Measurements from ENCODE around the gene TARBP2.

The TARBP2 gene

DNA sequence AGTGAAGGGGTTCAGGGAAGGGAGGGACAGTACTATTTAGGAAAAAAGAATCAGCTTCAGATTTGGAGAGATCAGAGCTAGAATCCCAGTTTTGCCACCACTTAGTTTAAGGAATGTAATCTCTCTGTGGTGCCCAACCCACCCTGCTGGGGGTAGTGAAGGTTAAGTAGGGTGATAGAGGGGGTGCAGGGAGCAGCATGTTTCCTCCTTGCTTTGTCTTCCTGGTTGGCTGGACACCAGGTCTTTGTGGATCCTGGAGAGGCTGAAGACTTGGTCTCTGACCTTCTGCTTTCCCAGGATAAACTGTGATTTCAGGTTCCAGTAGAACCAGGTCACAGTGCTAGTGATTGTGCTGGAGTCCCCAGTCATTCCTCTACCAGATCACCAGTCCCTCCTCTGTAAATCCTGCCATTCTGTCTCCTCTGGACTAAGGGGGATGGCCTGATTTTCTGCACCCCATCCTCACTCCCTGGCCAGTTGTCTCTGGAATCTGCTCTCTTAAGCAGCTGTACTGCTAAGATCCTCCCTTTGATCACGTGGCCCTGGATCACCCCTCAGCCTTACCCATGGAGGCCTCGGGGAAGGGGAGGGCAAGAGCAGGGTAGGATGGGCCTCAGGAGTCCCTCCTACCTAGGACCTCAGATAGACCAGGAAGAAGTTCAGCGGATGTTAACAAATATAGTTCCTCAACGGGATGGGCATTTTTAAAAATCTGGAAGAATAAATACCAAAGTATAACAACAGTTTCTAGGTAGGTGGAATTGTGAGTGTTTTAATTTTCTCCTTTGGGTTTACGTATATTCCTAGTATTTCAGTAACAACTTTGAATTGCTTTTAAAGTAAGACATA is 5.0 kb upstream of the TARBP2 start:
- DNase-seq (ENCODE audit: low read depth): no peak

DNA sequence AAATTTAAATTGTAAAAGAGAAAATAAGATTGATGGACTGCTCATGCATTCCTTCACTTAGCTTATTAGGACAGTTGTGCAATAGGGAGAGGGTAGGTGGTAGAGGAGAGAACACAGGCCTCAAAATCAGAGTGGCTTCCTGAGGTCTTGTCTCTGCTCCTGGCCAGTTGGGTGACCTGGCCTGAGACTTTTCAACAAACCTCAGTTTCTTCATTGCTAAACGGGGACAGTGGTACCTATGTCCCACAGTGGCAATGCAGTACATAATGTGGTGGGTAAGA is 4.4 kb upstream of the TARBP2 start:
- DNase-seq (ENCODE audit: low read depth): no peak

DNA sequence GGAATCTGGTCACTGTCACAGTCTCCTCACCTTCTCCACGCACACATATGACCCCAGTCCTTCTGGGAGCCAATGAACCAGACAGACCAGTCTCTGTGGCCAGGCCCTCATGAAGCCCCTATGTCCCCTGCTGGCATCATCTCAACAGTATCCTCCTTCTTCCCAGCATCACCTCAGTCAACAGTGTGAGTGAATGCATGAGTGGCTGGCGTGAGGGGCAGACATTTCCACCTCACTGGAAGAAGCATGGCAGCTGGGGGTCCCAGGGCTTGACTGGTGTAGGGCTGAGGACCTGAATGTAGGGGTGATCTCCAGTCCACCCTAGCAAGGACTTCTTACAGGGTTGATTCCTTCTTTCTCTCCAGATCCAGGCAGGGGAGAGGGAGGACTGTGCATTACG is 3.6 kb upstream of the TARBP2 start:
- DNase-seq (ENCODE audit: low read depth): no peak

DNA sequence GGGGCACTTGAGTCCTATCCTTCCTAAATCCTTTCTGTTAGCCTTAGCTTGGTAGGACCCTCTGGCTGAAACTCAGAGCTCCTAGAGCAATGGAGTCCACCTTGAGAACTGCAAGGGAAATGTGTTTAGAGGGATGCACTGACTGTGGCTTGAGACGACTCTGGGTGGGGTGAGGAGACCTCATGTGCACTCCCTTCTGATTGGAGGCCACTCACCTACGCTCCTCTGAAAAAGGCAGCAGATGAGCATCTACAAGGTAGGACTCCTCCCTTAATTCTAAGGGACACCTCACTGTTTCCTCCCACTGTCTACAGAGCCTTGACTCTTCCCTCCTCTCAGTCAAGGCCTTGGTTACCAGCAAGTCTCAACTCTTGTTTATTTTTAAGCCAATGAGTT is 2.9 kb upstream of the TARBP2 start:
- no peak for DNase-seq (ENCODE audit: low read depth)

DNA sequence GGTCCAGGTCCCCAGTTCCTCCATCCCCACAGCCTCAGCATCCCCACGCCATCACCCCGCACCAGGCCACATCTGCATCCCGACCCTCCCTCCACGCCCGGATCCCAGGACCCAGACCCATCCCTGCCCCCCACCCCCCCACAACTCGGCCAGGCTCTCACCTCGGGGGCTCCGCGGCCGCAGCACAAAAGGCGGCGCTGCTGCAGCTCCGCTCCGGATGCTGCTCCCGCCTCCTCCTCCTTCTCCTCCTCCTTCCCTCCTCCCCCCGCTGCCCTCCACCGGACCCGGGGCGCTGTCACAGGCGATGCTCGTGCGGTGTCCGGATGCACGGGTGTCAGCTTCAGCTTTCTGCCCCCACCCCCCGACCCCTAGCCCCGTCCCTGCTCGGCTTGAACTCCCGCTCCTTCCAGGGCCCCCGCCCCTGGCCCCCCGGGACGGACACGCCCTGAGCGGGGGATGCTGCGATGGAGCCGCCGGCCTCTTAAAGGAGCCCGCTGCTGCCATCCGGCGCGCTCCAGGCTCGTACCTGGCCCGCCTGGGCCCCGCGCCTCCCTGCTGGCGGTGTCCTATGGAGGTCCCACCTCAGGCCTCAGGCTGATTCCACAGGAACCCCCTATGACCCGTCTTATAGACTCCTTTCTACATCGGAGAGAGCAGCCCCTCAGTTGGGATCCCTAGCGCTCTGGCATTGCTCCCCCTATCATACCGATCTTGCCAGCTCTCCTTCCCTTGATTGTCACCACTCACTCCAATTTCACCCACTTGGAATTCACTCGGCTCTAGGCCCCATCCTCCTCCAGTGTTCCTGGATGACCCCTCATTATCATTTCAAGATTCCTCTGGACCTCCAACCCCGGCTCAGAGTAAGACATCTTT is 1.6 kb upstream of the TARBP2 start, which contains the start of gene MAP3K12:
MAP3K12 (minus strand) TSS at position 193 of the 876 bp plus-strand sequence. CDS start 12,067 bp downstream, outside the sequence.
- DNase-seq (ENCODE audit: low read depth): no peak

DNA sequence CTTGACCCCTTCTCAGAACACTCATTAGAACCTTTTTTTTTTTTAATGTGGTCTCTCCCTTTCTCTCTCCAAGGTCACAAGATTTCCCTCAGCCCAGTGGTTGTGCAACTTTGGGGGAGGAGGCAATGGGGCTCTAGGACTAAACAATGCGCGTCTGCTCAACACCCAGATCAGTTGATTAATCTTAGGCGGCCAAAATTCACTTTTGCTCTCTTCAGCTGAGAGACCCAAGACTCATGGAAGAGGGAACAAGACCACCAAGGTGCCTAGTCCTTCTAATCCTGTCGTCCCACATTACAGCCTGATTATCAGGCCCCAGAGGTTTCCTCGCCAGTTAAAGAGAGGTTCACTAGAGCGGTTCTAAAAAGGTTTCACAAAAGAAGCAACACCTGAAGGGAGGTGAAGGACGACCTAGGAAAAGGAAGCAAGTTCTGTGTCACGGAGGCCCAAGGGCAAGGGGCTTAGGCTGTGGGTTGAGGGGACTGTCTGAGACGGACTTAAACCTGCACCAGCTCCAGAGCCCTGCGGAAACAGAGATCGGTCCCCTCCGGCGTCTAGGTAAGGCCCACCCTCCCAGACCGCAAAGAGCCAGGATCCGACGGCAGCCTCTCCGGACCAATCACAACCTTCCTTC is 824 bp upstream of the TARBP2 start:
- DNase-seq (ENCODE audit: low read depth): no peak

DNA sequence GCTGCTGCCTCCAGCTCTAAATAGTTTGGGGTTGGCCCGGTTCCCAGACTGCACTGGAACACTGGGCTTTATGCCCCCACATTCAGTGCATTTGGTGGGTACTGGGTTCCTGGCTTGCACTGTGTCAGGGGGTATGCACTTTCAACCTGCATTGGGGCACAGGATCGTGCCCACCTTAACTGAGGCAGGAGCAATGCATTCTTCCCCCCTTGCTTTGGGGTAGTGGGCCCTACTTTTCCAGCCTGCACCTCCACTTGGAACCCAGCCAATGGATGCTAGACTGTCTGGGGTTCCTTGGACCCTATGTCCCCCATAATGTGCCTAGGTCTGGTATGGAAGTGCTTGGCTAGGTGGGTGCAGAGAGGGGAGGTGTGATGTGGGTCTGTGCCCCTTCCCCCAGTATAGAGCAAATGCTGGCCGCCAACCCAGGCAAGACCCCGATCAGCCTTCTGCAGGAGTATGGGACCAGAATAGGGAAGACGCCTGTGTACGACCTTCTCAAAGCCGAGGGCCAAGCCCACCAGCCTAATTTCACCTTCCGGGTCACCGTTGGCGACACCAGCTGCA is 615 bp downstream of the TARBP2 start:
- DNase-seq (ENCODE audit: low read depth): no peak

DNA sequence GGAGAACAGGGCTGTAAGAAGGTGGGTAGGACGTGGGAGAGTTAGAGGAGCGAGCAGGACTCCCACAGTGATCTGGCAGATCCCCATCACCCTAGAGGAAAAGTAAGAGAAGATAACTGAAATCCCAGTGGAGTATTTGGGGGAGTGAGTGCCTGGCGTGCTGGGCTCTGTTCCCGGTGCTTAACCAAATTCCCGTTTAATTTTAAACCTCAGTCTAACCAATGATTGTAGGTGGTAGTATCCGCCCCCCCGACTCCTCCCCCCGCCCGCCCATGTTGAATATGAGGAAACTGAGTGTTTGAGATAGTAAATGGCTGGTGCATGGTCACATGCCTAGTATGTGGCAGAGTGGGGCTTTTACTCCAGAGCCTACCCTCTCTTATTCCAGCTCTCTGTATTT is 1.2 kb downstream of the TARBP2 start:
- DNase-seq (ENCODE audit: low read depth): no peak

DNA sequence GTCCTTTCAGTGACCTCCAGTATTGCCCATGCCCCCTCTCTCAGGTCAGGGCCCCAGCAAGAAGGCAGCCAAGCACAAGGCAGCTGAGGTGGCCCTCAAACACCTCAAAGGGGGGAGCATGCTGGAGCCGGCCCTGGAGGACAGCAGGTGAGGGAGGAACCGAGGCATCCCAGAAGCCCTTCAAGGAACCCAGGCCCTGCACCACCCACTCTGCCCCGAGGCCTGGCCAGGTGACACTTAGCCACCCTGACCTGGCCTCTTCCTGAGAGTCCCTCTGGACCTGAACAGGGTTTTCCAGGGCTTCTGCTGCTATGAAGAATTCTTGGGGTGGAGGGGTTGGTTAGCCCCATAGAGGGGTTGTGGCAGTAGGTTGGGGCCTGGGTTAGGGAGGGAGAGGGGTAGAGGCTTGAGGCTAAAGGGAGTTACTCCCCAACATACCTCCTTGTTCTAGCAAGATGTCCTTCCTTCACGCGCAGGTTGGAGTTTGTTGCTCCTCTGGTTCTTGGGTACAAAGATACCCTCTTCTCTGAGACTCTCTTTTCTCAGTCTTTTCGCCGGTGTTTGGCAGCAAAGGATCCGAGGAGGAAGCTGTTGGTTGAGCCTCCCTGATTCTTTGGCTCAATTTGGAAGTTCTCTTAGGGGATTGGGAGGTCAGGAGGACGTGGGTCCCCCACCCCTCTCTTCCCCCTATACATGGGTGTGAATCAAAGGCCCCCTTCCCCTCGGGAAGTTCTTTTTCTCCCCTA is 2.1 kb downstream of the TARBP2 start:
- DNase-seq (ENCODE audit: low read depth): no peak

DNA sequence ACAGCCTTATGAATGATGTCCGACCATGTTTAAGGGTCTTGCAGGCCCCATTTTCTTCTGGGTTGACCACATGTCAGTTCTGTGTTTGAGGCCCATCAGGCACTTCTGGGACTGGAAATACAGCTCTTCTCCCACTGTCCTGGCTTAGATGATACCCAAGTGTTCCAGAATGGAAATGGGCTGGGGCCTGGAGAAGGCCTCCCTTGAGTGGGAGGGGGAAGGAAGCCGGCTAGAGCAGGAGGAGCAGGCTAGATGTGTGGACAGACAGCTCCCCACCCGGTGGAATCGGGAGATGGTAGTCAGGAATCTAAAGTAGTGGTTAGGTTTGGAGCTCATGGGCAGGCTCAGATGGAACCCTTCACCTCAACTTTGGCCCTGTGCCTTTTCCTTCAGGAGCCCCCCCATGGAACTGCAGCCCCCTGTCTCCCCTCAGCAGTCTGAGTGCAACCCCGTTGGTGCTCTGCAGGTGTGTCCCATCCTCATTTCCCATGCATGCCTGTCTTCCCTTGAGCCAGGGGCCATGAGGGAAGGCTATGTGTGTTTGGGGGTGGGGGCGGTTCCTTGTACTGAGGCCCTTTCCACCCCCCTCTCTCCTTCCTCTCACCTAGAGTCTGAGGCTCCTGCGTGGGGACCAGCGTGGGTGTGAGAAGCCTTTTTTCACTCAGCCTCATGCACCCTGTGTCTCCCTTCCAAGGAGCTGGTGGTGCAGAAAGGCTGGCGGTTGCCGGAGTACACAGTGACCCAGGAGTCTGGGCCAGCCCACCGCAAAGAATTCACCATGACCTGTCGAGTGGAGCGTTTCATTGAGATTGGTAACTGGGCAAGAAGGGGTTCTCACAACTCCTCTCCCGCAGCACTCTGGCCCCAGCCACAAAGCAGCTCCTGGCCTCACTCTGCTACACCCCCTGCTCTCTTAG is 3.2 kb downstream of the TARBP2 start:
- DNase-seq (ENCODE audit: low read depth): no peak

DNA sequence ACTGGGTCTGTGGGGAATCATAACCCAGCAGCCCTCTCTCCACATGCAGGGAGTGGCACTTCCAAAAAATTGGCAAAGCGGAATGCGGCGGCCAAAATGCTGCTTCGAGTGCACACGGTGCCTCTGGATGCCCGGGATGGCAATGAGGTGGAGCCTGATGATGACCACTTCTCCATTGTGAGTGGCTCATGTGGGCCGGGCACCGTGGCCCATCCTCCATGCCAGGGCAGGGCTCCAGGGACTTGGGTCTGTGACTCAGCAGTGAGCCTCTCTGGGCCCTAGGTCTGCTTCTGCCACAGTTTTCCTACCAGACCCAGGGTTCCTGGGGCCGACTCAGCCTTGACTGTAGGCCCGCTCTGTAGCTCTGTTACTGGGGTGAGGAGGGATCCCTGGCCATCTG is 4.0 kb downstream of the TARBP2 start:
- DNase-seq (ENCODE audit: low read depth): no peak

DNA sequence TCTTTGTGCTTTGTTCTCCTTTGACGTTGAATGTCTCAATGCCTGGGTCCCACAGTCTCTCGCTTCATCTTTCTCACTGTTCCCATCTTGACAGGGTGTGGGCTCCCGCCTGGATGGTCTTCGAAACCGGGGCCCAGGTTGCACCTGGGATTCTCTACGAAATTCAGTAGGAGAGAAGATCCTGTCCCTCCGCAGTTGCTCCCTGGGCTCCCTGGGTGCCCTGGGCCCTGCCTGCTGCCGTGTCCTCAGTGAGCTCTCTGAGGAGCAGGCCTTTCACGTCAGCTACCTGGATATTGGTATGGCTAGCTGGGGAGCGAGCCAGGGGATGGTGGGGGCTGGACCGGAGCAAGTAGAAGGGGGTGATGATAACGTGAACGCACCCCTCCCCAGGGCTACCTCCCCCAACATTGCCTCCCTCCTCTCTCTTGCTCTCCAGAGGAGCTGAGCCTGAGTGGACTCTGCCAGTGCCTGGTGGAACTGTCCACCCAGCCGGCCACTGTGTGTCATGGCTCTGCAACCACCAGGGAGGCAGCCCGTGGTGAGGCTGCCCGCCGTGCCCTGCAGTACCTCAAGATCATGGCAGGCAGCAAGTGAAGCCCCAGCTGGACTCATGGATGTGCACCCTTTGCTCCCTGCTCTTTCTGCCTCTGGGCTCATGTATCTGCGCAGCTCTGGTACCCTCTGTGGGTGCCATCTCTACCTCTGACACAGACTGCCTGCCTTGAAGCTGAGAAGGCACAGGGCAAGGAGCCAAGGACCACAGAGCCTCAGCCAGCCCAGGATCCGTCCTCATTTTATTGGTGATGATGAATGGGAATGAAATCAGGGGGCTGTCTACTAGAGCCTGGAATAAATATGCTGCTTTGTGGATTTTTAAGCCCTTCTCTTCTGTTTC is 4.7 kb downstream of the TARBP2 start:
- no peak for DNase-seq (ENCODE audit: low read depth)

DNA sequence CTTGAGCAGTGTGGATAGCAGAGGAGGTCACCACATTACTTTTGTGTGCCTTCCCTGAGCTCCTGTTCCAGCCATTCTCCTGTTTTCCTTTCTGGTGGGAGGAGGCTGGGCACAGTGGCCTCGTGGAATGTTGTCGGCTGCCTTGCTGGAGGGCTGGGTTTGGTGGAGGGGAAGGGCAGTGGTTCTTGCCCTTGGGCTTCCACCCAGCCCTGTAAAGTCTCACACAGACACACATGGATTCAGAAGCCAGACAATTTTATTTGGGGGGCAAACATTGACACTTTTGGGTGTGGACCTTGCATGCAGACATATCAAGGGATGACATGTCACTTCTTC is 5.3 kb downstream of the TARBP2 start:
- no peak for DNase-seq (ENCODE audit: low read depth)

DNA sequence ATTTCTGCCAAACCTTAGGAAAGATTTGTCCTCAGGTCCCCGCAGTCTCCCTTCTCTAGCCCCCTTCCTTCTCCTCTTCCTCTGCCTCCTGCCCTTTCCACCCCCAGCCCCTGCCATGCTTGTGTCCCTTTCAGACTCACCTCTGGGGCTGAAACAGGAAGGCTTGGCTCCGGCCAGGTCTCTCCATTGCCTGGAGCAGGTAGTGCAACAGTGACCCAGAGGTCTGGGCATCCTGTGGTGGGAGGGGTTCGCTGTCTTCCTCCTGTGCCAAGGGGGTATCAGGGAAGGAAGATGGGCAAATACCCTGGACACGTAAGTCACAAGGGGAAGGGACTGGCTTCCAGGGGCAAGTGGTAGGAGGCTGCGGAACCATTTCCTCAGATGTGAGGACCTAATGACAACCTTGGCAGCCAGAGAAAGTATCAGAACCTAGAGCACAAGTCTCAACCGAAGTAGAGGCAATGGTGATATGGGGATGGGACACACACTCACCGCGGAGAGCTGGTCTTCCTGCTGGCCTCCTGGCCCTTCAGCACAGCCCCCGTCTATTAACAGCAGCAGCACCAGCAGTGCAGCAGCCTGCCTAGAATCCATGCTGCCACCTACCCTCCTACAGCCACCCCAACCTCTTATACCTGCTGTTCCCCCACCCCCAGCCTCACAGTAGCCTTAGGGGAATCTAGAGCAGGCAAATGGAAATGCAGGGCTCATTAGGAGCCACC is 6.0 kb downstream of the TARBP2 start, which contains the start of gene NPFF:
NPFF (minus strand) TSS at position 604 of the 722 bp plus-strand sequence; CDS start at position 594, 10 bp downstream.
- no peak for DNase-seq (ENCODE audit: low read depth)

DNA sequence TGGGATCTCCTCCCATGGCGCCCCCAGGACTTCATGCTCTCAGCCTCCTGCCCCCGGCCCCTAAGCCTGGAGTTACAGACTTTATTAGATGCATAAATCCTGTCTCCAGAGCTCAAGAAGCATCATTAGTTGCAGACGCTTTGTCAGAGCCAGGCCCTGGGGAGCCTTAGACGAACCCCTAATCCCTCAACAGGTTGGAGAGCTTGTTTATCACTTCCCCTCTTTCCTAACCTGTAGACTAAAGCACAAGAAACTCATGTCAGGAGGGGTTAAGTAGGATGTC is 6.5 kb downstream of the TARBP2 start:
- DNase-seq (ENCODE audit: low read depth): no peak

DNA sequence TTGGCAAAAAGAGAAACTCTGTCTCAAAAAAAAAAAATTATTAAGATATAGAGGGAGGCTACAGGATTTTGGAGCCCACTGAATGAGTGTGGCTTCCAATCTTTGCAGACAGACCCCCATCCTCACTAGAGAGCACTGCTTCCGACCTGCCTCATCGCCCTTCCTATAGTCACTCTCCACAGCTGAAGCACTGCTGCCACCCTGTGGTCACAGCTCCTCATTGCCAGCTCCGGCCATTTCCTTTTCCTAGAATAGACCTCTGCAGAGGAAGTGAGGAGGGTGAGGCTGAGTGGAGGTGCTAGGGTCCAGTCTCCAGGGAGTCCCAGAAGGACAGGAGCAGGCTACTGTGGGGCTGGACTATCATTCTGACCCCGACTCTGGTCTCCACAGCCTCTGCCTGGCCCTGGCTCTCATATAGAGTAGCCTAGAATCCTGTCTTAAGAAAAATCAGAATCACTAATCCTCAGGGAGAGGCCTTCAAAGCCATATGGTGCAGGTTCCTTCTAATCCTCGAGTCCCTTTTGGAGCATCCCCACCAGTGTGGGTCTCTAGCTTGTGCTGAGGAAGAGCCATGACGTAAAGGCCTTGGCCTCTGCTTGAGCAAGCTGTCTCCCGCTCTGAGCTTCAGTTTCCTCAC is 7.6 kb downstream of the TARBP2 start:
- no peak for DNase-seq (ENCODE audit: low read depth)

DNA sequence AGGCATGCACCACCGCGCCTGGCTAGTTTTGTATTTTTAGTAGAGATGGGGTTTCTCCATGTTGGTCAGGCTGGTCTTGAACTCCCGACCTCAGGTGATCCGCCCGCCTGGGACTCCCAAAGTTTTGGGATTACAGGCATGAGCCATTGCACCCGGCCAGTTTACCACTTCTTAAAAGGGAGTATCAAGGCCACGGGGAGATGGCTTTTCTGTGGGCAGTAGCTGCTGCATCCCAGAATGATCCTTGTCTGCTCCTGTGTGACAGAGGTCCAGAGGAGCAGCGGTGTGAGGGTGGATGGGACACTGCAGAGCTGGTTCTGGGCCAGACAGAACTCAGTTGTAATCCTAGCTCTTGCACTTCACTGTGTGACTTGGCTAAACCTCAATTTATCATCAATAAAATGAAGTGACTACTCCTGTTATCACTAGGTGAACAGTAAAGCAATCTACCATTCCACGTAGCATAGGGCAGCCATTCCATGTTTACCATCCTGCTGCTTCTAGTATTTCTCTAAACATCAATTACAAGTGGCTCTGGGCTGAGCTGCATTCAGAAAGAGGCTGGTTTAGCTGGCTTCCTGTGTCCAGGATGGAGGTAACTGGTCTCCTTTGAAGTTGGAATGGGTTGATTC is 9.2 kb downstream of the TARBP2 start:
- no peak for DNase-seq (ENCODE audit: low read depth)

DNA sequence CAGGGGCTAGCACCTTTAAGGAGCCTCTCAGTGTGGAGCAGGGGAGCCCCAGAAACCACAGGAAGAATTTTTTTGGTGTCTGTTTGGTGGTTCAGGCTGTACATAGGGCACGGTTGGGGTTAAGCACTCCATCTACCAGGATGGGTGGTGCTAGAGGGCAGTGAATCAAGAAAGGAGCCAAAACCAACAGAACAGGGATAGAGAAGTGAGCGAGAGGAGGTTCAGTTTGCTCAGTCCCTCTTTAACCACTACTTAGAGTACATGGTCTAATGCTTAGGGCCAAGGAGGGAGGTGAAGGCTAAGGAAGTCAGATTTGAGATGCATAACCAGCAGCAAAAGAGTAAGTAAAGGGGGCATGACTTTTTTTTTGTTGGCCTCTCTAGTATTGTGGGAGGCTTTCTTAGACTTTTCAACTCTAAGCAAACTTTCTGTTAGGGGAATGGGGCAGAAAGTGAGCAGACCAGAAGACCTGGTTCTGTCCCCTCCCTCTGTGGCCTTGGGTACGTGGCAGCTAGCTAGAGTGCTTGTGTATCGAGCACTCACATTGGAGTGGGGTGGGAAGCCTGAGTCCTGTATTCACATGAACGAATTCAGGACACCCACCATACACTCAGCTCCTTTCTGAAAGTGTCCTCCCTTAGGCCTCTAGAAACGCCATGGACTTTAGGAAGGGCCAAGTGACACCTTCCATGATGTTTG is 12.8 kb downstream of the TARBP2 start:
- DNase-seq (ENCODE audit: low read depth): no peak

Data from GM04503 (cell line).